Activated CD8-positive, alpha-beta memory T cell treated with anti-CD3 and anti-CD28 coated beads, Interleukin-2, amount 50 U/mL, for 1 hour (primary cell): Measurements from ENCODE around the gene PPP6R1.

ENCODE experiments used
- DNase-seq: peaks from one replicate; pipeline ENCODE4 v3.0.0-alpha.2; 2020; ENCODE audit errors: extremely low read depth

PPP6R1 gene

DNA sequence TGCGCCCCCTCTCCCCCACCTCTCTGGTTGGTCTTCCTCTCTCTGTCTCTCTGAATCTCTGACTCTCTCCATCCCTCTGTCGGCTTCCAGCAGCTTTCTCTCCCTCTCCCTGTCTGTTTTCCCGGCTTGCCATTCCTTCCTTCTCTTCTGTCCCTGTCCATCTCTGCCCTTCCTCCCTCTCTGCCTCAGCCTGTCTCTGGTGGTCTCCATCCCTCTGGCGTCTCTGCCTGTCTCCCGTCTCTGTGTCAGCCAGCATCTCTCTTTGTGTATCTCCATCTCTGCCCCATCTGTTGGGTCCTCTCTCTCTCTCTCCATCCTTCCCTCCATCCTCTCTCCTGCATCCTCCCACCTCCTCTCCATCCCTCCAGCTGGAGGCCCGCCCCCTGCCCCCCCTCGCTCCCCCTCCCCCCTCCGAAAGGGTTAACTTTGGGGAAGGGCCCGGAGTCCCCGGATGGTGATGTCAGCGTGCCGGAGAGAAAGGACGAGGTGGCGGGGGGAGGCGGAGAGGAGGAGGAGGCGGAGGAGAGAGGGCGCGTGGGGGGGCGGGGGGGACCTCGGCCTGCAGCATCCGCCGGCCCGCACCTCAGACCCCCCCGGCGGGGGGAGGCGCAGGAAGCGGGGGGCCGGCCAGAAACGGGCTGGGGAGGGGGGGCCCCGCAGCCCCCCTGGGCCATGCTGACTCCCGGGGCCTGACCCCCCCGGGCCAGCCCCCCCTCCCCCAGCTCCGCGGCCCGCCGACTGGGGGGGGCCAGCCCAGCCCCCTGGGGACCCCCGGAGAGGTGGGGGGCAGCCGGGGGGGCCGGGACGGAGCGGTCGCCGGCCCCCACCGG lies 24.9 kb upstream of the PPP6R1 start, which contains the start of gene BRSK1:
BRSK1 (plus strand) TSS at position 450 of the 830 bp plus-strand sequence. CDS start 446 bp downstream, outside the sequence.
- DNase-seq: no peak

DNA sequence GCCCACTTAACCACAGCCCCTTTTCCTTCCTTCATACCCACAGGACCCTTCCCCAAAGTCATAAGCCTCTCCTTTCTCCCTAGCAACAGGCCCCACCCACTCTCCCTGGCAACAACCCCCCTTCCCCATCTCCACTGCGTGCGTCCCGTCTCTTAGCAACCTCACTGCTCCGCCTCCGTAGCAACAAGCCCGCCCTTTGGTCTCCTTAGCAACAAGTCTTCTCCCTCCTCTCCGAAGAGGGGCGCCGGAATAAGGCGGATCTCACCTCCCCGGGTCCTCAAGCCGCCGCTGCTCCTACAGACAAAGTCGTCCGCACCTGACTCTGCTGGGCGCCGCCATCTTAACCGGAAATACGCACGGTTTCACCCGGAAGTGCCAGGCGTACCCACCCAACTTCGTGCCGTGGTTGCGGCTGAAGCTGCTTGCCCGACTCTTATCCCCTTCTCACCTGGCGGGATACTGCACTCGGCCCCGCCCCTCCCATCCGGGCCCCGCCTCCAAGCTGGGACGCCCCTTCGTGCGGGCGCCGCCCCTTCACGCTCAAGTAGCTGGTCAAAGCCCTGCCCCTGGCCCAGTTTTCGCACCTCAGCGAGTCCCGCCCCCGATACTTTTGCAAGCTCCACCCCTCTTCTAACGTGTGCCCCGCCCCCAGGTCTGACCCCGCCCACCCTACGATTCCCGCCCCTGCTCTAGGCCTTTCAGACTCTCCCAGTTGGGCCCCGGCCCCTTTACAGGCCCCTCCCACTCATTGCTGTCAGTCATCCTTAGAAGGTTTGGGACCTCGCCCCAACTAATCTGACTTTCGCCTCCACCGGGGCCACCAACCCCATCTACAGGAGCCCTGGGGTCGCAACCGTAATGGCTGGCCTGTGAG lies 21.2 kb upstream of the PPP6R1 start, which contains the start of gene HSPBP1:
HSPBP1 (minus strand) TSS at position 341 of the 874 bp plus-strand sequence. CDS start 502 bp downstream, outside the sequence.
- peak; percentile 90 for DNase-seq

DNA sequence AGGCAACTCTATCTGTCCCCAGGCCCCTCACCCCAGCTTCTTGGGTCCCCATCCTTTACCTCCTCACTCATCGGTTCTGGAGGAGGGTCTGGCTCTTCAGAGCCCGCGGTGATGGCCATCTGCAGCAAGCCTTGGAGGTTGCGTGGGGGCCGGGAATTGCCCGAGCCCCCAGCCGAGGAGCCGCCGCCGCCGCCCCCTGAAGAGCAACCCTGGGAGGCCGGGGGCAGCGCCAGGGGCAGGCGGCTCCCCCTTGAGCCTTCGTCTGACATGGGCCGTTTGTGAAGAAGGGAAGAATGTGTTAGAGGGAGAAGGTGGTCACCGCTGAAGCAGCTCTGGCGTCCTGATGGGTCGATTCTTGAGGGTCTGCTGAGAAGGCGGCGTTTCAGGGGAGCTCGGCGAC lies 20.5 kb upstream of the PPP6R1 start:
- DNase-seq: no peak

DNA sequence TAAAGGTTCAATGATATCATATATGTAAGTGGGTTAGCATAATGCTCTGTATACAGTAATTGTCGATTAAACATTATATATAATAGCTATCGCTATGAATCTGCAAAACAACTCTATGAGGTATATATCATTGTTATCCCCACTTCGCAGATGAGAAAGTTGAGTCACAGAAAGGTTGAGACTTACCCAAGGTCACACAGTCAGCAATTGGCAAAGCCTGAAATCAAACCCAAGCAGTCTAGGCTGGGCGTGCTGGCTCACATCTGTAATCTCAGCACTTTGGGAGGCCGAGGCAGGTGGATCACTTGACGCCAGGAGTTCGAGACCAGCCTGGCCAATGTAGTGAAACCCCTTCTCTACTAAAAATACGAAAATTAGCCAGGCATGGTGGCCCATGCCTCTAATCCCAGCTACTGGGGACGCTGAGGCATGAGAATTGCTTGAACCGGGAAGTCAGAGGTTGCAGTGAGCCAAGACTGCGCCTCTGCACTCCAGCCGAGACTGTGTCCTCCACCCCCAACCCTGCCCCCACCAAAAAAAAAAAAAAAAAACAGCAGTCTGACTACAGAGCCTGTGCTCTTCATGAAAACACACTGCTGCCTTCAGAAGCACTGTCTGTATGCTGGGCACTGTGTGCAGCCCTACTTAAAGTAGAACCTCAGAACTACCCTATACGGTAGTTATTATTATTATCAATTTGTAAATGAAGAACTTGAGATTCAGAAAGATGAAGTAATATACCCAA lies 19.7 kb upstream of the PPP6R1 start:
- no peak for DNase-seq

DNA sequence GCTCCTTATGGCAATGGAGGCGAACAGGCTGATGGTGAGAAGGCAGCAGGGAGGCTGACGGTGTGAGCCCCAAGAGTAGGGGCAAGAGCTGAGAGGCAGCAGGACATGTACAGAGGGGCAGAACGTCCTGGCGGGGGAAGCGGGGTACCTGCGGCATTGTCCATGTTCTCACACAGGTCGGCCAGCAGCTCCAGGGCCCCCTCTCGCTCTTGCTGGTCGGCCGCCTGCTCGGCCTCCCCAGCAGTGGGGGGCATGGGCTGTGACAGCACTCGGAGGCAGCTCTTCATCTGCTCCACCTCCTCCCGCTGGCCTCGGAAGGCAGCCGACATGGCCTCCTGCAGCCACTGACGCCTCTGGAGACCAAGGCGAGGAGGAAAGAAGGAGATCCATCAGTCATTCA lies 18.7 kb upstream of the PPP6R1 start:
- DNase-seq: no peak

DNA sequence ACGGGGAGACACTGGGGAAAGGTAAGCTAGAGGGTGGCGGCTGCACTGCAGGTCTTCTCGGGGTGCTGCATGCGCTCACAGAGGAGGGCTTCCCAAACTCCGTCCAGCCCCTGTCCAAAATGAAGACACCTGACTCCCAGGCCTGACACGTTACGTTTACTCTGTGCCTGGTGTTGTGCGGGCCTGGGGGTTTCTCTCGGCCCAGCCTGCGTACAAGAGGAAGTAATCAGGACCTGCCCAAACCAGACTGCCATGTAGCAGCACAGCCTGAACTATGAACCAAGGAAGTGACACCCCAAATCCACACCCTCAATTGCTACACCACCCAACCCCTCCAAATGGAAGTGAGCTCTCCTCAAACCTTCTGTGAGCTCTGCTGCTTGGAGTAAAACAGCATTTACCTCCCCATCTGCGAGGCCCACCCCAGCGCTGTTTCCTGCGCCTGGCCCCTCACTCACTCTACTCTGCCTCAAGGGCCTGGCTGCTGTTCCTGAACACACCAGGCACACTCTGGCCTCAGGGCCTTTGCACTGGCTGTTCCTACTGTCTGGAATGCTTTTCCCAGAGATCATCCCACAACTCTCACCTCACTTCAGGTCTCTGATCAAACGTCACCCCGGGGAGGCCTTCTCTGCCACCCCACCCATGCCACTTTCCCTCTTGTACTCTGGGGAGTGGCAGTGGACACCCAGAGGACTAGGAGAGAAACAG lies 18.1 kb upstream of the PPP6R1 start:
- no peak for DNase-seq

DNA sequence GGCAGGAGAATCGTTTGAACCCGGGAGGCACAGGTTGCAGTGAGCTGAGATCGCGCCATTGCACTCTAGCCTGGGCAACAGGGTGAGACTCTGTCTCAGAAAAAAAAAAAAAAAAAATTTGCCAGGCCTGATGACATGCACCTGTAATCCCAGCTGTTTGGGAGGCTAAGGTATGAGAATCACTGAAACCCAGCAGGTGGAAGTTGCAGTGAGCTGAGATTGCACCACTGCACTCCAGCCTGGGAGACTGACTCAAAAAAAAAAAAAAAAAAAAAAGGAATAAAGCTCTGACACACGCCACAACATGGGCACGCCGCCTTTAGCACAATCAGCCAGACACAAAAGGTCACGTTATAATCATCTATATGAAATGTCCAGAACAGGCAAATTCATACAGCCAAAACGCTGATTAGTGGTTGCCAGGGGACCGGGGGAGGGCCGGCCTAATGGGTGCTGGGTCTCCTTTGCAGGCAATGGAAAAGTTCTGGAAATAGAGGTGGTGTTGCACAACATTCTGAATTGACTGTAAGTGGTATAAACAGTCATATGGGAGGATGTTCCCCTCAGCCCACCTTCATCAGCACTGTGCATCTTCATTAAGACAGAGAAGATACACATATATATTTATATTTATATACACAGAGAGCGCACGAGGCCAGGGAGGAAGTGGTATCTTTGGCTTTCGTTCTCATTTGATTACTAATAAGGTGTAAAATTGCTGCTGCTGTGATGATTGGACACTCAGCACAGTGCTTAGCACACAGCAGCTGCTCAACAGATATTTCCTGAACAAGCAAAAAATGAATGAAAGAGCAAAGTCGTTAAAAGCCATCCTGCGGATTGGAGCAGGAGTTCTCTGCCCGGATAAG lies 17.3 kb upstream of the PPP6R1 start:
- no peak for DNase-seq

DNA sequence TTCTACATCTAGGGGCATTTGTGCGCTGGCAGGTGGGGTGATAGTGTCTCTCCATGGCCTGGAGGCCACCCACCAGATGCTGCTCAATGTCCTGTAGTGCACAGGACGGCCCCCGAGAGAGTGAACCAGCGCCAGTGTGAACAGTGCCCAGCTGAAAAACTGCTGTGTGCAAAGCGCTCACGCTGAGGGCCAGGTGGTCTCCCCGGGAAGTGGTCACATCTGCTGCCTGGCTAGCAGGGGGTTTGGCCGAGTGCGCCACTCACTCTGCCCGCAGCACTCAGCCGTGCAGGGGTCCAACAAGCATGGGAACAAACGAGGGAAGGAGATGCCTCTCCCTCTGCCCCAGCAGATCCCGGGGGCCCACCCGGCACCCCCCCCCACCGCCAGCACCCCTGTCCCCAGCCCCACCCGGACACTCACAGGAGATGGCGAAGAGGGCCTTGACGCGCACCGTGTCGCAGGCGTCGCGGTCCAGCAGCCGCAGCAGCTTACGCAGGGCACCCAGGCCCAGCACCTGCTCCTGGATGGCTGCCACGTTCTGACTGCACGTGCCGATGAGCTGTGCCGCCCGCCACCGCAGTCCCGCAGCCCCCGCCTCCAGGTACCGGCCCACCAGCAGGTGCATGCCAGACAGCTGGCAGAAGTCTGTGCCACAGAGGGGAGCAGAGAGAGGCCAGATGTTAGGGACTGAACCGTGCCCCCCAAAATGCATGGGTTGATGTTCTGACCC lies 15.3 kb upstream of the PPP6R1 start:
- DNase-seq: no peak

DNA sequence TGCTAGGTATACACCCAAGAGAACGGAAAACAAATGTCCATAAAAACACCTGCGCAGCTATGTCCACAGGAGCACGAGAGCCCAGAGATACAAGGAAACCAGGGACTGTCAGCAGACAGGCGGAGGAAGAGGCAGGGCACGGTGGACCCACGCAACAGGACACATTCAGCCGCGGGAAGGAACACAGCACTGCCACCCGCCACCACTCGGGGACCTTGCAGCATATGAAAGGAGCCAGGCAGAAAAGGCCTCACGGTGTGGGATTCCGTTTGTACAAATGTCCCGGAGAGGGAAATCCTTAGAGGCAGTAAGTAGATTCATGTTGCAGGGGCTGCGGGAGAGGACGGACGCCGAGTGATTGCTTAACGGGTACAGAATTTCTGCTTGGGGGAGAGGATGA lies 13.3 kb upstream of the PPP6R1 start:
- no peak for DNase-seq

DNA sequence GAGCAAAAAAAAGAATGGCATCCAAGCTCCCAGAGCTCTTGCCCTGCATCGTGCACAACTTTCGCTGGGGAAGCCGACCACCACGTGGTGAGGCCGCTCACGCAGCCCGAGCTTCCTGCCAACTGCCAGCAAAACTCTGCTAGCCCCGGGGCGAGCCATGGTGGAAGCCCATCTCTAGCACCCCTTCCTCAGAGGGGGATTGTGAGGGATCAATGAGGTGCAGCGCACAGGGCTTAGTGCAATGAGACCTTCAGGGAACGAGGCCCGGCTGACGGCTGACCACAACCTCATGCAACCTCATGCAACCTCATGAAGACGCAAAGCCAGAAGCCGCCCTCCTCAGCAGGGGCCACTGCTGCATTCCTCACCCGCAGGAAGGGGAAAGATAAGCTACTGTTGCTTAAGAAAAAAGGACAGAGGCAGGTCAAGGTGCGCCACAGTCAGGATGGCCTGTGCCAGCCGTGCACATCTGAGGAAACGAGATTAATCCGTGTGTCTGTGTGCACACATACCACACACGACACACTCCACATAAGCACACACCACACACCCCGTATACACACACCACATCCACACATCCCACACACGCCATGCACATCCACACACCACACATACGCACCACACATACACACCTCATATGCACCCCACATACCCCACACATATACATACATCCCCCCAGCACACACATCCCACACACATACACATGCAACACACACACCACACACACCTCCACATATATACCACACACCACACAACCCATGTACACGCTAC lies 11.5 kb upstream of the PPP6R1 start:
- no peak for DNase-seq

DNA sequence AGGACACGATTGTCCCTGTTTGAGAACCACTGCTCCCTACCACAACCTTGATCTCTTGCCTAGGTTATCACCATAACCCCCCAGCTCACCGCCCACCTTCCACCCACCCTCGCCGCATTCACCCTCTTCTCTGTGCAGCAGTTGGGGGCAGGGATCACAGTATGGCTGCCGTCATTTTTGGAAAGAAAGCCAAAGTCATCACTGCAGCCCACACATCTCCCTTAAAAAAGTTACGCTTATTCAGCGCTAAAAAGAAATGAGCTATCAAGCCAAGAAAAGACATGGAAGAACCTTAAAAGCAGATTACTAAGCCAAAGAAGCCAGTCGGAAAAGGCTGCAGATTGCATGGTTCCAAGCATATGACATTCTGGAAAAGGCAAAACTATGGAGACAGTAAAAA lies 10.5 kb upstream of the PPP6R1 start:
- DNase-seq: no peak

DNA sequence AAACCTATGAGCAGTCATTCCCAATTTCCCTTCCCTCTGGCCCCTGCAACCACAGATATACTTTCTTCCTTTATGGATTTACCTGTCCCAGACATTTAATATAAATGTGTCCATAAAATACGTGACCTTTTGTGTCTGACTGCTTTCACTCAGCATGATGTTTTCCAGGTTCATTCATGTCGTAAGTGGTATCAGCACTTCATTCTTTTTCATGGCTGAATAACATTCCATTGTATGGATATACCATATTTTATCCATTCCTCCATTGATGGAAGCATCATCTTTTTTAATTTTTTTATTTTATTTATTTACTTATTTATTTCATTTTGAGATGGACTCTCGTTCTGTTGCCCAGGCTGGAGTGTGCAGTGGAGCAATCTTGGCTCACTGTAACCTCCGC lies 8.0 kb upstream of the PPP6R1 start:
- DNase-seq: no peak

DNA sequence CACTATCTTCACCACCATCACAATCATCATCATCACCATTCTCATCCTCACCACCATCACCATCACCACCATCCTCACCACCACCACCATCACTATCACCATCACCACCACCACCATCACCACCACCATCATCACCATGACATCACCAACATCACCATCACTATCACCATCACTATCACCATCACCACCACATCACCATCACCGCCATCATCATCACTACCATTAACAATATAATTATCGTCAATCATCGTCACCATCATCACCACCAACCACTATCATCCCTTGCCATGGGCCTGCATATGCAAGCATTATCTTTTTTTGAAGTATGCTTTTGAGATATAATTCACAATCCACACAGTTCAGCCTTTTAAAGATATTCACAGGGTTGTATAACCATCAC lies 7.6 kb upstream of the PPP6R1 start:
- no peak for DNase-seq

DNA sequence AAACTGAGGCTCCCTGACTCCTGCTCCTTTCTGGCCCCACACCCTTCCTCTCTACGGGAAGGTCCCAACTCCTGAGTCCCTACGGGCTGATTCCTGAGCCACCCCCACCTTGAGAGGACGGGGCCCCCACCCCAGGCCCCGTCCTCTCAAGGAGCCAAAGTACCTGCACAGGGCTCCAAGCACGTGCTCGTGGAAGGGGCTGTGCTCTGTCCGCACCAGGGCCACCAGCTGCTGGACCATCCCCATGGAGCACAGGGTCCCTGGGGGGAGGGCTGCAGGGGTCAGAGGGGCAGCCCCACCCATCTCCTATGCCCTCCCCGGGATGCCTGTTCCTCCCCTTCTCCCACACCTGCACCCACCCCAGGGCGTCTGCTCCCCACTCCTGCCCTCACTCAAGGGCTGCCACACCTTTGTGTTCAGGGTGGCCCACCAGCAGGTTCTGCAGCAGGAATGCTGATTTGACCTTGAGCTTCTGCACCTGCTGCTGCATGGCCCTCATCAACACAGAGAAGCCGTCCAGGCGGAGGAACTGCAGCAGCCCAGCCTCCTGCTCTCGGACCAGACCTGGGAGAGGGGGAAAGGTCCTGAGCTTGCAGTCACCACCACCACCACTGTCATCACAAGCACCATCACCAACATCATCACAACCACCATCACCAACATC lies 7.0 kb upstream of the PPP6R1 start:
- DNase-seq: no peak

DNA sequence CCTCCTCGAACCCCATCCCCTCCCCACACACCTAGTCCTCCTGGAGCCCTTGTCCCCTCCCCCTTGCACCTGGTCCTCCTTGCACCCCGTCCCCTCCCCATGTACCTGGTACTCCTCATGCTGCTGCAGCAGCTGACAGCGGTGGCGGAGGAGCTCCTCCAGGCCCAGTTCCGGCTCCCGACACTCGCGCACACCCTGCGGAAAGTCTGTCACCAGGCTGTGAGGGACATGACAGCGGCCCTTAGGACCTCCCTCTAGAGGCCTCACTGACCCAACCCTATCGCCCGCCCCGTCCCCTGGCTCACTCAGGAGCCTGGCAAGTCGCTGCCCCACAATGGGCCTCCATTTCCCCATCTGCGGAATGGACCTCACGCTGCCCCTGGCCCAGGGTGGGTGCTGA lies 6.4 kb upstream of the PPP6R1 start:
- no peak for DNase-seq

DNA sequence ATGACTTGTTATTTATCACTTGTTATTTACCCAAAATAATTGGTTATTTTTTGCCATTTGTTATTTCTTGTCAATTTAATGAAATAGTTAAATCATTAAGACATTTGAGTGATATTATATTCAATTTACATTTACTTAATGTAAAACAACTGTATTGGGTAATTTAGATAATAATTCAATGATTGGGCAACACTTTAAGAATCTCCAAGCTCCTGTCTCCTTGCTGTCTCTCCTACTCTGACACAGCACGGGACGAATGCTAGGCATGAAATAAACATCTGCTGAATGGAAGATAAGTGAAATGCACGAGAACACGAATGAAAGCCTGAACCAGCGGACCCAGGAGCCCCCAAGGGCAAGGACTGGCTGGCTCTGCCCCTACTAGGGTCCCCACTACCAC lies 5.7 kb upstream of the PPP6R1 start:
- DNase-seq: no peak

DNA sequence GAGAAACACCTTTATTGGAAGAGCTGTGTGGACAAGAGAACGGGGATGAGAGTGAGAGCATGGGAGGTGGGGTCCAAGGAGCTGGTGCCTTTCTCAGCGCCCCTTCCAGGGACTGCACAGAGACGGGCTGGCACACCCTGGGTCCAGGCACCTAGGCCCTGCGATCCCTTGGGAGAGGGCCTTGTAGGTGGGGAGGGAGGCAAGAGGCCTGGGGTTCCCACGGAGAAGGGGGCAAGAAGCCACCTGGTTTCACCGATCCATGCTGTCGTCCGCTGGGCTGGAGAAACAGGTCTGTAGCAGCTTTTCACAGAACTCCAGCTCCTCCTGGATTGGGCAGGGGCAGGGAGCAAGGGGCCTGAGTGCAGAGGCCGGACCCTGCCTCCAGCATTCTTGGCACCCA lies 3.5 kb upstream of the PPP6R1 start:
- DNase-seq: no peak

DNA sequence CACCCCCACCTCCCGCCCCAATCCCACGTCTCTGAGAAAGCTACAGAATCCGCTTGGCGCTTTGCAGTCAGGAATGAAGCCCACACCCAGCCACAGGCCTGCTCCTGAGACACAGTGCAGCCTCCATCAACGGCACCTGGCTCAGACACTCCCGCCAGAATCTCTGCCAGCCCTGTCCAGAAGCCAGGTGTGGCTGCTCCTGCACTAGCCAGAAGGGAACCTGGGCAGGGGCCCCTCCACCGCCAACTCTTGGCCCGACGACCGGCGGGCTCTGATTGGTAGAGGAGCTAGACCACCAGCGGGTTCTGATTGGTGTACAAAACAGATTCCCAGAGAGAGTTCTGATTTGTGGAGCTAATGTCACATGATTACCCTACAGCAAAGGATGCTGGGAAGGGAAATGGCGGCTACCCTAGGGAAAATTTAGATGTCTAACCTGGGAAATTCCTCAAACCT lies 2.9 kb upstream of the PPP6R1 start:
- DNase-seq: no peak
